GM21528 (cell line): ENCODE data around the gene GLOD4.
A peak's percentile ranks its signal among the peaks of the same experiment; 100 is the strongest.

ENCODE experiments used
- ATAC-seq: cut with Tn5 transposase; IDR thresholded peaks from one replicate; pipeline ENCODE4 v1.9.1; 2021; ENCODE audit warnings: mild to moderate bottlenecking, moderate library complexity; ENCODE audit not compliant: unreplicated experiment, low FRiP score

GLOD4 gene

GRCh38 chr17:745406-745805 is 36.7 kb downstream of the GLOD4 start:
- no peak for ATAC-seq

GRCh38 chr17:744937-745336 is 37.1 kb downstream of the GLOD4 start:
- ATAC-seq = no peak

- ATAC-seq = no peak
Measured at GRCh38 chr17:743139-743538, 38.9 kb downstream of the GLOD4 start.

- ATAC-seq = no peak
Measured at GRCh38 chr17:742147-742793, 39.8 kb downstream of the GLOD4 start.

- ATAC-seq = peak; percentile 82
Measured at GRCh38 chr17:740240-741017, 41.7 kb downstream of the GLOD4 start.

GRCh38 chr17:737561-738113 is 44.4 kb downstream of the GLOD4 start:
- ATAC-seq = no peak

GRCh38 chr17:733743-734142 is 48.3 kb downstream of the GLOD4 start:
- no peak for ATAC-seq

- no peak for ATAC-seq
Measured at GRCh38 chr17:732902-733720, 49.0 kb downstream of the GLOD4 start.

- no peak for ATAC-seq
Measured at GRCh38 chr17:732067-732901, 49.8 kb downstream of the GLOD4 start, which contains the start of gene TLCD3A. Gene TLCD3A, plus strand, starts transcription at chr17:732596. Its CDS starts 52 bp downstream, at chr17:732648.

- no peak for ATAC-seq
Measured at GRCh38 chr17:731644-732066, 50.4 kb downstream of the GLOD4 start.

GRCh38 chr17:728911-729310 is 53.2 kb downstream of the GLOD4 start:
- no peak for ATAC-seq

- ATAC-seq = no peak
Measured at GRCh38 chr17:726271-726919, 55.7 kb downstream of the GLOD4 start.

- no peak for ATAC-seq
Measured at GRCh38 chr17:725746-726145, 56.3 kb downstream of the GLOD4 start.

- ATAC-seq = no peak
Measured at GRCh38 chr17:725084-725483, 57.0 kb downstream of the GLOD4 start.

GRCh38 chr17:721540-721937 is 60.5 kb downstream of the GLOD4 start:
- ATAC-seq = no peak

- no peak for ATAC-seq
Measured at GRCh38 chr17:720706-721539, 61.2 kb downstream of the GLOD4 start.

GRCh38 chr17:718075-718474 is 64.0 kb downstream of the GLOD4 start:
- no peak for ATAC-seq
